Measurements from ENCODE around the gene DNAJC30. TPM values are rescaled to one million over a fixed set of nuclear protein-coding genes. Genes with fewer than 3 reads are reported as not detected.
A peak's percentile ranks its signal among the peaks of the same experiment; 100 is the strongest.

Gene DNAJC30
- total RNA-seq, 1 experiment from 2014 or later, result 8.5 TPM

GRCh38 chr7:73699370-73700068 lies 16.3 kb upstream of the DNAJC30 start:
- intact Hi-C loops (cut with micrococcal nuclease), result no loop called here
- no peak overlapping the region for H3K4me2 ChIP-seq (ENCODE audit: low read length)
- ATAC-seq (no peak; the same call in 1 of the 2 replicates), DNase-seq (ENCODE audit: low read depth, low spot score) (no peak)
- H4K20me1 ChIP-seq (ENCODE audit: insufficient read depth), result 0 out of 2 replicates have a peak, but pooled peaks cover 3% of the 10 kb centered on the region
- H3K79me2 ChIP-seq (ENCODE audit: insufficient read depth, low read length), result peaks cover 1% of the 10 kb centered on the region; the same call in 1 of the 2 replicates
- RAD21 ChIA-PET (ENCODE audit: low non-redundant PET in 1 of 2, low total read pairs in 2 of 2, uncharacterized antibody in 2 of 2, unreplicated experiment in 2 of 2), result no interaction called here
- peaks cover 0 to 20% of the 10 kb centered on the region in 2 experiments; a peak in 3 of 4 replicates for H3K4me1 ChIP-seq (ENCODE audit: control insufficient read depth in 1 of 2, insufficient read depth in 2 of 2, low read length in 2 of 2)
- no peaks in the 10 kb centered on the region for H3K9me3 ChIP-seq (ENCODE audit: control insufficient read depth in 1 of 2, insufficient read depth in 1 of 2, low read depth in 1 of 2, low read length in 2 of 2)
- CTCF ChIA-PET, result interaction anchor here (0.6 to 1.7 kb wide), 2 partner anchors 26 to 149 kb away, joined by 3 to 7 read pairs; no protein-coding TSS in a partner anchor
- H2AFZ ChIP-seq (ENCODE audit: low read depth, low read length, poor library complexity, severe bottlenecking), result no peak overlapping the region
- H3K36me3 ChIP-seq (ENCODE audit: control insufficient read depth in 1 of 2, insufficient read depth in 2 of 2, low read length in 2 of 2), result peaks cover 36 to 64% of the 10 kb centered on the region in 2 experiments; a peak in 3 of 4 replicates
- BruUV-seq (replicated peaks), result no TSS peak
- H3K27ac ChIP-seq (ENCODE audit: low read depth, low read length), result 0 out of 2 replicates have a peak overlapping the region, but pooled peaks have one; percentile 22
- no peak overlapping the region for H3K4me3 ChIP-seq (replicated peaks in 1 of 2; ENCODE audit: low read depth in 1 of 2, low read length in 2 of 2)
- no peak overlapping the region for H3K9ac ChIP-seq (ENCODE audit: low read length)
- H3K9me2 ChIP-seq (ENCODE audit: insufficient read depth), result no peaks in the 10 kb centered on the region
- no peaks in the 10 kb centered on the region for H3K27me3 ChIP-seq (ENCODE audit: insufficient read depth, low read length)
- POLR2A ChIA-PET, result no interaction called here
- TF ChIP-seq, protein P1, sequence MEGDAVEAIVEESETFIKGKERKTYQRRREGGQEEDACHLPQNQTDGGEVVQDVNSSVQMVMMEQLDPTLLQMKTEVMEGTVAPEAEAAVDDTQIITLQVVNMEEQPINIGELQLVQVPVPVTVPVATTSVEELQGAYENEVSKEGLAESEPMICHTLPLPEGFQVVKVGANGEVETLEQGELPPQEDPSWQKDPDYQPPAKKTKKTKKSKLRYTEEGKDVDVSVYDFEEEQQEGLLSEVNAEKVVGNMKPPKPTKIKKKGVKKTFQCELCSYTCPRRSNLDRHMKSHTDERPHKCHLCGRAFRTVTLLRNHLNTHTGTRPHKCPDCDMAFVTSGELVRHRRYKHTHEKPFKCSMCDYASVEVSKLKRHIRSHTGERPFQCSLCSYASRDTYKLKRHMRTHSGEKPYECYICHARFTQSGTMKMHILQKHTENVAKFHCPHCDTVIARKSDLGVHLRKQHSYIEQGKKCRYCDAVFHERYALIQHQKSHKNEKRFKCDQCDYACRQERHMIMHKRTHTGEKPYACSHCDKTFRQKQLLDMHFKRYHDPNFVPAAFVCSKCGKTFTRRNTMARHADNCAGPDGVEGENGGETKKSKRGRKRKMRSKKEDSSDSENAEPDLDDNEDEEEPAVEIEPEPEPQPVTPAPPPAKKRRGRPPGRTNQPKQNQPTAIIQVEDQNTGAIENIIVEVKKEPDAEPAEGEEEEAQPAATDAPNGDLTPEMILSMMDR (IDR thresholded peaks at IDR 0.05 in 2 of 3, conservative IDR thresholded peaks at IDR 0.05 in 1 of 3; ENCODE audit: borderline replicate concordance in 1 of 3, insufficient read depth in 1 of 3, low read depth in 2 of 3, low read length in 2 of 3), result peak in 1 of 3 experiments; percentile 3; a peak in 1 of 6 replicates
- TF ChIP-seq SIN3A (IDR thresholded peaks at IDR 0.05; ENCODE audit: low read depth), result no peak

DNA sequence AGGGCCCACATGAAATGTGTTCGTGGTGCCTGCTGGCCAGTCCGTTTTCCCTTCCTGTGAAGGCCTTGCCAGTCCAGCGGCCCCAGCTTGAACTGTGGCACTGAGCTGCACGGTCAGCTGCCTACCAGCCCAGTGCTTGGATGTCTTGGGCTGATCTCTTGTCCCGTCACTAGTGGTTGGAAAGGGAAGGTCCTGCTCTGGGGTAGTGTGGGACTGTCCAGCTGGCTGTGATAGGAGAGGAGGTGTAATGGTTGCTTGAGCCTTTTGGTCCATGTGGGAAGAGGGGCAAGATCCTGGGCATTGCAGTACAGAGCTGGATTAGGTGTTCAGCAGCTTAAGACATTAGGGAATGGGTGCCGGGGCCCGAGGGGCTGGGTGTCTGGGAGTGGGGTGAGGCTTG lies 15.2 kb upstream of the DNAJC30 start:
- intact Hi-C loops (cut with micrococcal nuclease), result no loop called here
- Histone ChIP-seq H3K79me2 (ENCODE audit: insufficient read depth, low read length) (peaks cover 6% of the 10 kb centered on the region; the same call in 1 of the 2 replicates), H3K27me3 (ENCODE audit: insufficient read depth, low read length) (no peaks in the 10 kb centered on the region), H3K4me1 (ENCODE audit: control insufficient read depth in 1 of 2, insufficient read depth in 2 of 2, low read length in 2 of 2) (peaks cover 0 to 14% of the 10 kb centered on the region in 2 experiments; a peak in 2 of 4 replicates), H3K9me3 (ENCODE audit: control insufficient read depth in 1 of 2, insufficient read depth in 1 of 2, low read depth in 1 of 2, low read length in 2 of 2) (no peaks in the 10 kb centered on the region), H2AFZ (ENCODE audit: low read depth, low read length, poor library complexity, severe bottlenecking) (no peak overlapping the region), H3K4me2 (ENCODE audit: low read length) (no peak overlapping the region), H4K20me1 (ENCODE audit: insufficient read depth) (0 out of 2 replicates have a peak, but pooled peaks cover 3% of the 10 kb centered on the region), H3K4me3 (replicated peaks in 1 of 2; ENCODE audit: low read depth in 1 of 2, low read length in 2 of 2) (no peak overlapping the region), H3K36me3 (ENCODE audit: control insufficient read depth in 1 of 2, insufficient read depth in 2 of 2, low read length in 2 of 2) (peaks cover 30 to 70% of the 10 kb centered on the region in 2 experiments; a peak in 3 of 4 replicates), H3K9me2 (ENCODE audit: insufficient read depth) (no peaks in the 10 kb centered on the region), H3K27ac (ENCODE audit: low read depth, low read length) (peak overlapping the region; percentile 43; the same call in 1 of the 2 replicates), H3K9ac (ENCODE audit: low read length) (no peak overlapping the region)
- no peak for ATAC-seq
- ChIA-PET RAD21 (ENCODE audit: low non-redundant PET in 1 of 2, low total read pairs in 2 of 2, uncharacterized antibody in 2 of 2, unreplicated experiment in 2 of 2) (interaction anchor here in 1 of 2 experiments (0.5 kb wide), 1 partner anchor 8 kb away, joined by 3 read pairs; no protein-coding TSS in a partner anchor), POLR2A (interaction anchor here (0.6 kb wide), 1 partner anchor 134 kb away, joined by 3 read pairs; no protein-coding TSS in a partner anchor), CTCF (no interaction called here)
- no TSS peak for BruUV-seq (replicated peaks)
- no peak for TF ChIP-seq RAD21 (IDR thresholded peaks at IDR 0.05; ENCODE audit: low read depth)
- no peak for TF ChIP-seq TCF7L2 (IDR thresholded peaks at IDR 0.05; ENCODE audit: borderline replicate concordance, extremely low read depth, insufficient read depth, insufficient read length)
- TF ChIP-seq ATF3 (IDR thresholded peaks at IDR 0.05), result no peak
- no peak for TF ChIP-seq ZFX (IDR thresholded peaks at IDR 0.05)
- no peak for TF ChIP-seq SP1 (IDR thresholded peaks at IDR 0.05; ENCODE audit: low read depth)
- no peak for TF ChIP-seq JUND (IDR thresholded peaks at IDR 0.05)
- 0 out of 2 replicates have a peak, but pooled peaks have one; percentile 14 for TF ChIP-seq POLR2AphosphoS5 (IDR thresholded peaks at IDR 0.05; ENCODE audit: low read depth, low read length)
- TF ChIP-seq, protein P1 (IDR thresholded peaks at IDR 0.05 in 2 of 3, conservative IDR thresholded peaks at IDR 0.05 in 1 of 3; ENCODE audit: borderline replicate concordance in 1 of 3, insufficient read depth in 1 of 3, low read depth in 2 of 3, low read length in 2 of 3), result no peak
- no peak for DNase-seq (ENCODE audit: low read depth, low spot score)

Data from HCT116 (cell line).